Cerebellar nuclear complex (tissue), 1 donor: ENCODE data around the gene GLP1R.

ENCODE experiments used
- DNase-seq, 2 experiments: peaks; one replicate each; lab custom pipeline; 2025; lab: John Stamatoyannopoulos, UW

Gene GLP1R

GRCh38 chr6:39048481-39049399 is at the start of gene GLP1R:
TSS of gene GLP1R (plus strand) at chr6:39048781. CDS start at chr6:39048841, 60 bp downstream.
- DNase-seq: no peak

GRCh38 chr6:39003072-39003471 is 45.5 kb upstream of the GLP1R start:
- DNase-seq: no peak

DNA sequence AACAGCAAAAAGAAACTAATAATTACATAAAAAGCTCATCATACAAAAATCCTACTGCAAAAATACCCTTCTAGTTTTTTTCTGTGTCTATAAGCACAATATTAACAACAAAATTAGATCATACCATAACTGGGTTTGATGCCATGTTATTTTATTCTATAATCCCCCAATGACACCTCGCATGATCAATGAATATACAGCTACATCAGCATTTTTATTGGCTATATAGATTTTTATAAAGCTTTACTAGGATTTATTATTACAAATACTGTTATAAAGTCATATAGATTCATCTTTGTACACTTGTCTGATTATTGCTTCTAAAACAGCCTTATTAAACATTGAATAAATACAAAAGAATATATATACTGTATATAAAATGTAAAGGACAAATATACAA is 45.1 kb upstream of the GLP1R start:
- DNase-seq: no peak

- DNase-seq: no peak
Observed at GRCh38 chr6:39004801-39005200, 43.8 kb upstream of the GLP1R start.

GRCh38 chr6:39005774-39006173 is 42.8 kb upstream of the GLP1R start:
- DNase-seq: no peak

- DNase-seq: no peak
Observed at GRCh38 chr6:39007575-39007974, 41.0 kb upstream of the GLP1R start.

DNA sequence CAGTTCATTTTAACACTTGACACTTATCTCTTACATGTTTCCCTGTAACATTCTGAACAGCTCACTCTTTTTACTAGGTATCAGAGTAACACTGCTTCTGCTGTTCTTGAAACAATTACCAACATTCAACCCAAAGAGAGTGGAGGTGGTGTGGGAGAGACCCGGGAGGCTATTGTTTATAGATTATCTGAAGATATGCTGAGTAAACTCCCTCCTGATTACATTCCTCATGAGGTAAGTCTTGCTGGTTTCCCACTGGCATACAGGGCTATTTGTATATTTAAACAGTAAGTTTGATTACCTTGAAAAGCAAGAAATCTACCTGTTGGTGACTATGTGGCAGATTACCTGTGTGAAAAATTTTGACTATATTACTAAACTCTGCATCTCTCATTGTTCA is 39.8 kb upstream of the GLP1R start:
- DNase-seq: no peak

GRCh38 chr6:39009476-39009875 is 39.1 kb upstream of the GLP1R start:
- DNase-seq: no peak

DNA sequence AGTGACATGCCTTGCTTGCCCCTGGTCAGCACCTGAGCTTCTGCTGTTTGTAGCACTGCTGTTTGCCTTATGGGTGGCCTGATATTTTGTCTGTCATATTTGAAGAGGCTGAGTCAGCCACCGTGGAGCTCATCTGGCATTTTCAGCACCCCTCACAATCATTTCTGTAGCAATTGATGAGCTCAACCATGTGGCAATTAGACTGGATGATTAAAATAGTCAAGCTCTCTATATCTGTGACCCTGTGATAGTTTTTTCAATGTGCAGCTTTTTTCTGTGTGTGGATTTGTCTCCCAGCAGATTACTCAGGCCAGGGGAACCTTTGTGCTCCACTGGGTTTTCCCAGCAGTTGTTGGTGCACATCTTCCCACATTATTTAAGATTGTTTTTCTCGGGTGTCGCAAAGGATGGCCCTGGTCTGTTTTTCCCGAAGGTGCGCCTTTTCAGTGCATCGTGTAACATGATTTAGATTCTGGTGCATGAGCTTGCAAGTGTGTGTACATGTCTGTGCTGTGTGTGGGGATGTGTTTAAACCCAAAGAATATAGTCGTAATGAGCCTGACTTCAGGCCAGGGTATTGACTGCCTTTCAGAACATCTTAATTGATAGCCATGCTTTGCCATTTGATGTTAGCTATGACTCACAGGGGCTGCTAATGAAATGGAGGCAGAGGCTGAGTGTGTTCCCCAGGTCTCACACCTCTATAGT is 31.6 kb upstream of the GLP1R start:
- DNase-seq: no peak

- no peak for DNase-seq
Observed at GRCh38 chr6:39017547-39017880, 31.1 kb upstream of the GLP1R start.

GRCh38 chr6:39018103-39018502 is 30.5 kb upstream of the GLP1R start:
- DNase-seq: no peak

- DNase-seq: no peak
Observed at GRCh38 chr6:39020136-39020535, 28.4 kb upstream of the GLP1R start.

GRCh38 chr6:39021041-39021440 is 27.5 kb upstream of the GLP1R start:
- no peak for DNase-seq

DNA sequence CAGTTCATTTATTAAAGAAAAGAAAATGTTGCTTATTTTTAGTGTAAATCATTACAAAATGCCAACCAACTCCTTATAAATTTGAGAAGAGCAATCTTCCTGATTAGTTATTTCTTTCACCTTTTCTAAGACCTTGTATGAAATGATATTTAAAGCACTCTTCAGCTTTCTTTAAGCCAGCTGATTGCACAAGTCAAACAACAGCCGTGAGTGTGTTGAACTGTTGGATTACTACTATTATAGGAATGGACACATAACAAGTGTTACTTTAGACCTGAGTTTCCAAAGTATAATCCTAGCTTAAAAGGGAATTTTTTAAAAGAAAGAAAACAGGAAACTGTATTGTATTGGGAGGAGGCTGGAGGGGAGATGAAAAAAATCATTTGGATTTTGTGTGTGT is 26.8 kb upstream of the GLP1R start:
- DNase-seq: no peak

DNA sequence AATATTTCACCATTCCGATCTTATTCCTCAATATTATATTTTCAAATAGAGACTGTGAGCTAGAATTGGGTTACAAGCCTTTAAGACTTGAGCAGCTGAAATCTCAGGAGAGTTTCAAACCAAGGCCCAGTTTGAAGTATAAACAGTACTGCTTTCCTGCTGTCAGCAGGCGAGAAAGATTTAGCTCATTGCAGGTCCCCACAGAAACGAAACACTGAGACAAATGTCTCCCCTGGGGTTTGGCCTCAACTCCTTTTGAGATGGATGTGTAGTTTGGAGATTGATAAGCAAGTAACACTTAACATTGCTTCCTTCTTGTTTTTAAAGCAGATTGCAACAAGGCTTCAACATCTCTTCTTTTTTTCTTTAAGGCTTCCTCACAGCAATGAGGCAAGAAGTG is 22.4 kb upstream of the GLP1R start:
- no peak for DNase-seq

GRCh38 chr6:39029156-39030011 is 19.2 kb upstream of the GLP1R start:
- DNase-seq: no peak

GRCh38 chr6:39035681-39036080 is 12.9 kb upstream of the GLP1R start:
- DNase-seq: no peak

- DNase-seq: no peak
Observed at GRCh38 chr6:39037082-39037508, 11.5 kb upstream of the GLP1R start.

- no peak for DNase-seq
Observed at GRCh38 chr6:39037707-39038106, 10.9 kb upstream of the GLP1R start.

- DNase-seq: no peak
Observed at GRCh38 chr6:39040080-39040673, 8.4 kb upstream of the GLP1R start.

GRCh38 chr6:39041072-39041471 is 7.5 kb upstream of the GLP1R start:
- no peak for DNase-seq

DNA sequence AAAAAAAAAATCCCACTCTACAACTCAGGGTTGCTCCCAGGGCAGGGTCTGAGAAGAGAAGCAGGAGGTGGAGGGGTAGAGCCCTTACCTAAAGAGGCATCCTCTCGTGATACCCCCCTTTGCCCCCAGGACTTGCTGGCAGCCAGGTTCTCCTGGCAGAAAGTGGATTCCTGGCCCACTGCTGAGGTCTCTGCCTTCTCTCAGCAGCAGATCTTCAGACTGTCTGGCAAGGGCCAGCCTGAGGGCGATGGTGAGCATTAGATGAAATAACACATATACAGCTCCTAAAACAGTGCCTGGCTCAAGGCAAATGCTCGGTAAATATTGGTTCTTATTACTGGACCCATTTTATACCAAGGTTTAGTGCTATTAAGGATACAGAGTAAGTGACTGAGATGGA is 4.8 kb upstream of the GLP1R start:
- no peak for DNase-seq
